ENCODE measurements around the gene ZNF225.
"Not testable (repeated sequence)": the region's sequence is repeated elsewhere in the genome, so short reads cannot be mapped to it uniquely, and the experiment has no call there.

ZNF225 gene

GRCh38 chr19:44109458-44109857 is 3.7 kb upstream of the ZNF225 start:
- H3K27me3 ChIP-seq (ENCODE audit: control insufficient read depth, insufficient read depth, low read length, poor library complexity, severe bottlenecking) = no peaks in the 10 kb centered on the region
- H3K4me1 ChIP-seq (ENCODE audit: control insufficient read depth, insufficient read depth, low read length) = no peaks in the 10 kb centered on the region
- H3K36me3 ChIP-seq (ENCODE audit: control insufficient read depth, insufficient read depth, low read length) = peaks cover 32% of the 10 kb centered on the region
- H3K9me3 ChIP-seq (ENCODE audit: control insufficient read depth, low read length) = no peaks in the 10 kb centered on the region
- no peak overlapping the region for H3K4me3 ChIP-seq (ENCODE audit: insufficient read depth, low read depth, low read length)
- H3K27ac ChIP-seq (ENCODE audit: insufficient read depth, low read depth, low read length, poor library complexity, severe bottlenecking) = no peak overlapping the region

DNA sequence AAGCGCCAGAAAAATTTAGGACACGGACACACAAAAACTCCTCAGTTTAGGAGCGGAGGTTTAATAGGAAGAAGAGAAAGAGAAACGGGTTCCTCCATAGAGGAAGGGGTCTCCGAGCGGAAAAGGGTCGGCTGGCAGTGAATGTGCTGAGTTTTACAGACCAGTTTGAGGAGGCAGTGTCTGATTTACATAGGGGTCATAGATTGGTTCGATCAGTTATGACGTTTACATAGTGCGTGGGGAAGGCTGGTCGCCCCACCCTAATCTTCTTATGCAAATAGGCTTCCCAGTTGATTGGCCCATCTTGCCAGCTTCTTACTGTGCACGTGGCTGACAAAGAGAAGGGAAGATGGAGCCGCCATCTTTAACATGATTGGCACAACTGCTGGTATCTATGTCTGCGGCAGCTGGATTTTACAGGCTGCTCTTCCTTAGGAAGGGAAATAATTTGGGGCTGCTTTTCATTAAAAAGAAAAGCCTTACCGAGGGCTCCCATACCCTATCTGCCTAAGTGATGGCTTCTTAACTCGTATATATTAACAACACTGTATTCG is 1.2 kb upstream of the ZNF225 start:
- H3K4me1 ChIP-seq (ENCODE audit: control insufficient read depth, insufficient read depth, low read length) = no peaks in the 10 kb centered on the region
- 39% methylated on average over 15 to 16 of the region's 17 CpGs for WGBS, 2 experiments
- peak overlapping the region; percentile 79 for H3K4me3 ChIP-seq (ENCODE audit: insufficient read depth, low read depth, low read length)
- no peaks in the 10 kb centered on the region for H3K27me3 ChIP-seq (ENCODE audit: control insufficient read depth, insufficient read depth, low read length, poor library complexity, severe bottlenecking)
- H3K9me3 ChIP-seq (ENCODE audit: control insufficient read depth, low read length) = no peaks in the 10 kb centered on the region
- peak overlapping the region; percentile 19 for H3K27ac ChIP-seq (ENCODE audit: insufficient read depth, low read depth, low read length, poor library complexity, severe bottlenecking)
- H3K36me3 ChIP-seq (ENCODE audit: control insufficient read depth, insufficient read depth, low read length) = peaks cover 15% of the 10 kb centered on the region

DNA sequence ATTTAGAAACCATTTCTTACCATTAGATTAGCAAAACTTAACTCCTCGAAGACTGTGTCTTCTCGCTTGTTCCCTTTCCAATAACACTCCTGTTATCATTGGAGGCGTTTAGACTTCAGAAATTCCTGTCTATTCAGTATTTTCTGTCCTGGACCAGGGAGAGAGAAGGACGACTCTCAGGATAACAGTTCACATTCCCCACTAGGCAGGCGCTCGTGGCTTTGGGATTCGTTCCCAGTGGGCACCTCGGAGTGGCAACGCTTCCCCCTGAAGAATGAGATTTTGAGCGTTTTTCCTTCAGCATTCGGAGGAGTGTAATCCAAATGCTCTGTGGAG is 429 bp upstream of the ZNF225 start:
- Histone ChIP-seq H3K9me3 (ENCODE audit: control insufficient read depth, low read length) (no peaks in the 10 kb centered on the region), H3K4me1 (ENCODE audit: control insufficient read depth, insufficient read depth, low read length) (no peaks in the 10 kb centered on the region), H3K36me3 (ENCODE audit: control insufficient read depth, insufficient read depth, low read length) (peaks cover 8% of the 10 kb centered on the region), H3K27me3 (ENCODE audit: control insufficient read depth, insufficient read depth, low read length, poor library complexity, severe bottlenecking) (no peaks in the 10 kb centered on the region), H3K4me3 (ENCODE audit: insufficient read depth, low read depth, low read length) (peak overlapping the region; percentile 79), H3K27ac (ENCODE audit: insufficient read depth, low read depth, low read length, poor library complexity, severe bottlenecking) (peak overlapping the region; percentile 71)
- 0 to 1% methylated on average over 11 of the region's 11 CpGs for whole genome bisulfite sequencing, 2 experiments

DNA sequence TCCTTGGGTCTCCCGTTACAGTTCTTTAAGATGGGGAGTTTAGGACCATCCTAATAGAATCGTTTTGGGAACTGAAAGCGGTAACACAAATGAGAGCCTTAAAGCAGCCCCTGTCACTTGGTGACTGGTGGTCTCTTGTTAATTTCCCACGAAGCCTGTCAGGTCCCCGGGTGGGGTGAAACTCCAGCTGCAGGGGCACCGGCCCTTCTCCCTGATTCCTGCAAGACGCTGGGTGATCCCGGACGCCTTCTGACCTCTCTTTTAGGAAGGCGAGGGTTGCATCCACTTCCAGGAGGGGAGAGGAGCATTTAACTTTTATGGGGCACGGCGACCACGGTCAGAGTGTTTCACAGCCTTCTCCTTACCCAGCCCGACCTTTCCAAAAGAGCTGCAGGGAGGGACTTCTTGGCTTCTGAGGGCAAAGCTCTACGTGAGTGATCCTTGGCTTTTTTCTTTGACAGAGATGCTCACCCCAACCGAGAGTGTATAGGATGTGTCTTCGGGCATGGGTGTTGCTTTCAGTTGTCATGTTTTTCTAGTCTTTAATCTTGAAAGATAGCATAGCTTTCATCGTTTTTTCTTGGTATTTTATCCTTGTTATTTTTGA is 688 bp downstream of the ZNF225 start:
- 11 to 12% methylated on average over 18 of the region's 18 CpGs for WGBS, 2 experiments
- H3K9me3 ChIP-seq (ENCODE audit: control insufficient read depth, low read length) = no peaks in the 10 kb centered on the region
- no peak overlapping the region for H3K27ac ChIP-seq (ENCODE audit: insufficient read depth, low read depth, low read length, poor library complexity, severe bottlenecking)

GRCh38 chr19:44121162-44121561 is 8.0 kb downstream of the ZNF225 start:
- not testable (repeated sequence) for H3K4me3 ChIP-seq (ENCODE audit: insufficient read depth, low read depth, low read length); H3K27me3 ChIP-seq (ENCODE audit: control insufficient read depth, insufficient read depth, low read length, poor library complexity, severe bottlenecking); H3K27ac ChIP-seq (ENCODE audit: insufficient read depth, low read depth, low read length, poor library complexity, severe bottlenecking); H3K9me3 ChIP-seq (ENCODE audit: control insufficient read depth, low read length); H3K36me3 ChIP-seq (ENCODE audit: control insufficient read depth, insufficient read depth, low read length); H3K4me1 ChIP-seq (ENCODE audit: control insufficient read depth, insufficient read depth, low read length)
- 91 to 95% methylated on average over 4 of the region's 4 CpGs for WGBS, 2 experiments

More for the DNA sequence above, 688 bp downstream of the ZNF225 start:
- Histone ChIP-seq H3K36me3 (ENCODE audit: control insufficient read depth, insufficient read depth, low read length) (no peaks in the 10 kb centered on the region), H3K4me3 (ENCODE audit: insufficient read depth, low read depth, low read length) (peak overlapping the region; percentile 79), H3K27me3 (ENCODE audit: control insufficient read depth, insufficient read depth, low read length, poor library complexity, severe bottlenecking) (no peaks in the 10 kb centered on the region), H3K4me1 (ENCODE audit: control insufficient read depth, insufficient read depth, low read length) (no peaks in the 10 kb centered on the region)

DNA sequence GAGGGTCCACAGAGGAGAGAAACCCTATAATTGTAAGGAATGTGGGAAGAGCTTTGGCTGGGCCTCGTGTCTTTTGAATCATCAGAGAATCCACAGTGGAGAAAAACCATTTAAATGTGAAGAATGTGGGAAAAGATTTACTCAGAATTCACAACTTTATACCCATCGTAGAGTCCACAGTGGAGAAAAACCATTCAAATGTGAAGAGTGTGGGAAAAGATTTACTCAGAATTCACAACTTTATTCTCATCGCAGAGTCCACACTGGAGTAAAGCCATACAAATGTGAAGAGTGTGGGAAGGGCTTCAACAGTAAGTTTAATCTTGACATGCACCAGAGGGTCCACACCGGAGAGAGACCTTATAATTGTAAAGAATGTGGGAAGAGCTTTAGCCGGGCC is 18.8 kb downstream of the ZNF225 start:
- Histone ChIP-seq H3K9me3 (ENCODE audit: control insufficient read depth, low read length) (no peaks in the 10 kb centered on the region), H3K27me3 (ENCODE audit: control insufficient read depth, insufficient read depth, low read length, poor library complexity, severe bottlenecking) (no peaks in the 10 kb centered on the region), H3K36me3 (ENCODE audit: control insufficient read depth, insufficient read depth, low read length) (peaks cover 17% of the 10 kb centered on the region), H3K4me3 (ENCODE audit: insufficient read depth, low read depth, low read length) (no peak overlapping the region), H3K4me1 (ENCODE audit: control insufficient read depth, insufficient read depth, low read length) (no peaks in the 10 kb centered on the region), H3K27ac (ENCODE audit: insufficient read depth, low read depth, low read length, poor library complexity, severe bottlenecking) (no peak overlapping the region)
- 90 to 92% methylated on average over 4 to 5 of the region's 5 CpGs for WGBS, 2 experiments

GRCh38 chr19:44141191-44142058 is 28.2 kb downstream of the ZNF225 start, which contains the start of gene ZNF234:
Gene ZNF234 (plus strand): TSS chr19:44141554. CDS start chr19:44144633, 3,079 bp downstream.
- WGBS, 2 experiments = 1 to 2% methylated on average over 52 of the region's 52 CpGs
- Histone ChIP-seq H3K27ac (ENCODE audit: insufficient read depth, low read depth, low read length, poor library complexity, severe bottlenecking) (peak within 1 kb of the TSS; percentile 36), H3K27me3 (ENCODE audit: control insufficient read depth, insufficient read depth, low read length, poor library complexity, severe bottlenecking) (no peaks in the 10 kb centered on the region), H3K36me3 (ENCODE audit: control insufficient read depth, insufficient read depth, low read length) (peaks cover 3% of the 10 kb centered on the region), H3K4me1 (ENCODE audit: control insufficient read depth, insufficient read depth, low read length) (peaks cover 5% of the 10 kb centered on the region), H3K4me3 (ENCODE audit: insufficient read depth, low read depth, low read length) (peak within 1 kb of the TSS; percentile 89), H3K9me3 (ENCODE audit: control insufficient read depth, low read length) (no peaks in the 10 kb centered on the region)

DNA sequence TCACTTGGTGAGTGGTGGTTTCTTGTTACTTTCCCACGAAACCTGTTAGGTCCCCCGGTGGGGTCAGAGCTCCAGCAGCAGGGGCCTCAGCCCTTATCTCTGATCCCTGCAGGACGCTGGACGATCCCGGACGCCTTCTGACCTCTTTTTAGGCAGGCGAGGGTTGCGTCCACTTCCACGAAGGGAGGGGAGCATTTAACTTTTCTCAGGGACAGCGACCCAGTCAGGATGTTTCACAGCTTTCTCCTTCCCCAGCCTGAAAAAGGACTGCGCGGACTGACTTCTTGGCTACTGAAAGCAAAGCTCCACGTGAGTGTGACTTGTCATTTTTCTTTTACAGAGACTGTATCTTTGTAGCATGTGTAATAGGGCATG is 28.8 kb downstream of the ZNF225 start:
- Histone ChIP-seq H3K4me3 (ENCODE audit: insufficient read depth, low read depth, low read length) (peak overlapping the region; percentile 89), H3K36me3 (ENCODE audit: control insufficient read depth, insufficient read depth, low read length) (peaks cover 3% of the 10 kb centered on the region), H3K9me3 (ENCODE audit: control insufficient read depth, low read length) (no peaks in the 10 kb centered on the region), H3K4me1 (ENCODE audit: control insufficient read depth, insufficient read depth, low read length) (peaks cover 5% of the 10 kb centered on the region), H3K27me3 (ENCODE audit: control insufficient read depth, insufficient read depth, low read length, poor library complexity, severe bottlenecking) (no peaks in the 10 kb centered on the region), H3K27ac (ENCODE audit: insufficient read depth, low read depth, low read length, poor library complexity, severe bottlenecking) (no peak overlapping the region)
- 6 to 11% methylated on average over 11 to 13 of the region's 13 CpGs for WGBS, 2 experiments

GRCh38 chr19:44149776-44150175 is 36.6 kb downstream of the ZNF225 start:
- H3K4me1 ChIP-seq (ENCODE audit: control insufficient read depth, insufficient read depth, low read length) = no peaks in the 10 kb centered on the region
- H3K27me3 ChIP-seq (ENCODE audit: control insufficient read depth, insufficient read depth, low read length, poor library complexity, severe bottlenecking) = no peaks in the 10 kb centered on the region
- H3K9me3 ChIP-seq (ENCODE audit: control insufficient read depth, low read length) = no peaks in the 10 kb centered on the region
- 94 to 97% methylated on average over 4 of the region's 4 CpGs for WGBS, 2 experiments
- H3K36me3 ChIP-seq (ENCODE audit: control insufficient read depth, insufficient read depth, low read length) = peaks cover 28% of the 10 kb centered on the region
- no peak overlapping the region for H3K27ac ChIP-seq (ENCODE audit: insufficient read depth, low read depth, low read length, poor library complexity, severe bottlenecking)
- H3K4me3 ChIP-seq (ENCODE audit: insufficient read depth, low read depth, low read length) = no peak overlapping the region

- Histone ChIP-seq H3K27me3 (ENCODE audit: control insufficient read depth, insufficient read depth, low read length, poor library complexity, severe bottlenecking) (no peaks in the 10 kb centered on the region), H3K4me1 (ENCODE audit: control insufficient read depth, insufficient read depth, low read length) (no peaks in the 10 kb centered on the region), H3K36me3 (ENCODE audit: control insufficient read depth, insufficient read depth, low read length) (peaks cover 32% of the 10 kb centered on the region), H3K4me3 (ENCODE audit: insufficient read depth, low read depth, low read length) (no peak overlapping the region), H3K9me3 (ENCODE audit: control insufficient read depth, low read length) (peaks cover 2% of the 10 kb centered on the region), H3K27ac (ENCODE audit: insufficient read depth, low read depth, low read length, poor library complexity, severe bottlenecking) (no peak overlapping the region)
- 93 to 95% methylated on average over 5 of the region's 5 CpGs for WGBS, 2 experiments
These were observed 38.3 kb downstream of the ZNF225 start for GRCh38 chr19:44151491-44151890.
